ENCODE data around the gene REP15.
"Not testable (repeated sequence)": the region's sequence is repeated elsewhere in the genome, so short reads cannot be mapped to it uniquely, and the experiment has no call there.

REP15 gene

GRCh38 chr12:27696293-27696652 lies at the start of gene REP15:
TSS of gene REP15 (plus strand) at chr12:27696447. CDS start at chr12:27696563, 116 bp downstream.
- no peak for DNase-seq

GRCh38 chr12:27650011-27650410 lies 46.2 kb upstream of the REP15 start:
- DNase-seq = no peak

- DNase-seq = no peak
Observed at GRCh38 chr12:27651201-27651600, 45.0 kb upstream of the REP15 start.

GRCh38 chr12:27652174-27652763 lies 44.0 kb upstream of the REP15 start:
- DNase-seq = peak; percentile 70

- no peak for DNase-seq
Observed at GRCh38 chr12:27653661-27654060, 42.6 kb upstream of the REP15 start.

GRCh38 chr12:27655476-27655875 lies 40.8 kb upstream of the REP15 start:
- DNase-seq = not testable (repeated sequence)

- DNase-seq = no peak
Observed at GRCh38 chr12:27657296-27657695, 39.0 kb upstream of the REP15 start.

GRCh38 chr12:27665704-27666103 lies 30.5 kb upstream of the REP15 start:
- no peak for DNase-seq

GRCh38 chr12:27666510-27666909 lies 29.7 kb upstream of the REP15 start:
- DNase-seq = no peak

GRCh38 chr12:27667540-27667939 lies 28.7 kb upstream of the REP15 start:
- DNase-seq = peak; percentile 67

- no peak for DNase-seq
Observed at GRCh38 chr12:27672051-27672450, 24.2 kb upstream of the REP15 start.

- no peak for DNase-seq
Observed at GRCh38 chr12:27672643-27673042, 23.6 kb upstream of the REP15 start.

GRCh38 chr12:27673101-27673718 lies 23.0 kb upstream of the REP15 start:
- DNase-seq = no peak

GRCh38 chr12:27674989-27675388 lies 21.3 kb upstream of the REP15 start:
- no peak for DNase-seq

GRCh38 chr12:27680619-27681018 lies 15.6 kb upstream of the REP15 start:
- no peak for DNase-seq

GRCh38 chr12:27682534-27682933 lies 13.7 kb upstream of the REP15 start:
- no peak for DNase-seq

- no peak for DNase-seq
Observed at GRCh38 chr12:27685274-27685673, 11.0 kb upstream of the REP15 start.

- DNase-seq = no peak
Observed at GRCh38 chr12:27686147-27686546, 10.1 kb upstream of the REP15 start.

- DNase-seq = no peak
Observed at GRCh38 chr12:27688671-27689070, 7.6 kb upstream of the REP15 start.

- no peak for DNase-seq
Observed at GRCh38 chr12:27689558-27690180, 6.6 kb upstream of the REP15 start.

- DNase-seq = no peak
Observed at GRCh38 chr12:27693403-27693802, 2.8 kb upstream of the REP15 start.

GRCh38 chr12:27695556-27696292 lies 523 bp upstream of the REP15 start:
- DNase-seq = no peak

- no peak for DNase-seq
Observed at GRCh38 chr12:27696864-27697564, 767 bp downstream of the REP15 start.
